Measurements from ENCODE around the gene TARS3.

DNA sequence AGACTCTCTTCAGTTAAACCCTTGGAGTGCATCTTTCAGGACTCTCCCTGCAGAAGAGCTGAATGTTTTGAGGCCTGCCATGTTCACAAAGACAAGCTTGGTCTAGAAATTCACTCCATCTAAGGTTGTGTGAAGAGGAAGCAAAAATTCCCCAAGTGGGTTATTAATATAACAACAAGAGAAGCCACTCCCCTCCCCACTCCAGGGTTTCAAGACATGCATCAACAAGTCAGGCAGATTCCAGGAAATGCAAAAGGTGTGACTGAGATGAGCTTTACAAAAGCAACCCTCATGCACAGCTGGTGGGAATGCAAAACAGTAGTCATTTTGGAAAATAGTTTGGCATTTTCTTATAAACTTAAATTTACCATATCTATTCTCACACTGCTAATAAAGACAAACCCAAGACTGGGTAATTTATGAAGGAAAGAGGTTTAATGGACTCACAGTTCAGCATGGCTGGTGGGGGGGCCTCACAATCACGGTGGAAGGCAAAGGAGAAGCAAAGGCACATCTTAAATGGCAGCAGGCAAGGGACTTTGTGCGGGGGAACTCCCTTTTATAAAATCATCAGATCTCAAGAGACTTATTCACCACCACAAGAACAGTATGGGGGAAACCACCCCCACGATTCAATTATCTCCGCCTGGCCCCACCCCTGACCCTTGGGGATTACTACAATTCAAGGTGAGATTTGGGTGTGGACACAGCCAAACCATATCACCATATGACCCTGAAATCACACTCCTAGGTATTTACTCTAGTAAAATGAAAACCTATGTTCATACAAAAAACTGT, 31.3 kb downstream of the TARS3 start:
- TF ChIP-seq POLR2A (IDR thresholded peaks at IDR 0.05) (no peak), POLR2AphosphoS5 (IDR thresholded peaks at IDR 0.05) (no peak)
- TF ChIP-seq, protein P1, sequence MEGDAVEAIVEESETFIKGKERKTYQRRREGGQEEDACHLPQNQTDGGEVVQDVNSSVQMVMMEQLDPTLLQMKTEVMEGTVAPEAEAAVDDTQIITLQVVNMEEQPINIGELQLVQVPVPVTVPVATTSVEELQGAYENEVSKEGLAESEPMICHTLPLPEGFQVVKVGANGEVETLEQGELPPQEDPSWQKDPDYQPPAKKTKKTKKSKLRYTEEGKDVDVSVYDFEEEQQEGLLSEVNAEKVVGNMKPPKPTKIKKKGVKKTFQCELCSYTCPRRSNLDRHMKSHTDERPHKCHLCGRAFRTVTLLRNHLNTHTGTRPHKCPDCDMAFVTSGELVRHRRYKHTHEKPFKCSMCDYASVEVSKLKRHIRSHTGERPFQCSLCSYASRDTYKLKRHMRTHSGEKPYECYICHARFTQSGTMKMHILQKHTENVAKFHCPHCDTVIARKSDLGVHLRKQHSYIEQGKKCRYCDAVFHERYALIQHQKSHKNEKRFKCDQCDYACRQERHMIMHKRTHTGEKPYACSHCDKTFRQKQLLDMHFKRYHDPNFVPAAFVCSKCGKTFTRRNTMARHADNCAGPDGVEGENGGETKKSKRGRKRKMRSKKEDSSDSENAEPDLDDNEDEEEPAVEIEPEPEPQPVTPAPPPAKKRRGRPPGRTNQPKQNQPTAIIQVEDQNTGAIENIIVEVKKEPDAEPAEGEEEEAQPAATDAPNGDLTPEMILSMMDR (IDR thresholded peaks at IDR 0.05 in 8 of 11, conservative IDR thresholded peaks at IDR 0.05 in 3 of 11): no peak
